GM21576 (cell line): Measurements from ENCODE around the gene RNPEPL1.

Source experiments
- ATAC-seq: cut with Tn5 transposase; IDR thresholded peaks from one replicate; pipeline ENCODE4 v1.9.1; 2021; ENCODE audit warnings: mild to moderate bottlenecking, moderate library complexity; ENCODE audit not compliant: unreplicated experiment

Gene RNPEPL1

GRCh38 chr2:240563951-240564560 lies 4.2 kb upstream of the RNPEPL1 start:
- ATAC-seq, result no peak

DNA sequence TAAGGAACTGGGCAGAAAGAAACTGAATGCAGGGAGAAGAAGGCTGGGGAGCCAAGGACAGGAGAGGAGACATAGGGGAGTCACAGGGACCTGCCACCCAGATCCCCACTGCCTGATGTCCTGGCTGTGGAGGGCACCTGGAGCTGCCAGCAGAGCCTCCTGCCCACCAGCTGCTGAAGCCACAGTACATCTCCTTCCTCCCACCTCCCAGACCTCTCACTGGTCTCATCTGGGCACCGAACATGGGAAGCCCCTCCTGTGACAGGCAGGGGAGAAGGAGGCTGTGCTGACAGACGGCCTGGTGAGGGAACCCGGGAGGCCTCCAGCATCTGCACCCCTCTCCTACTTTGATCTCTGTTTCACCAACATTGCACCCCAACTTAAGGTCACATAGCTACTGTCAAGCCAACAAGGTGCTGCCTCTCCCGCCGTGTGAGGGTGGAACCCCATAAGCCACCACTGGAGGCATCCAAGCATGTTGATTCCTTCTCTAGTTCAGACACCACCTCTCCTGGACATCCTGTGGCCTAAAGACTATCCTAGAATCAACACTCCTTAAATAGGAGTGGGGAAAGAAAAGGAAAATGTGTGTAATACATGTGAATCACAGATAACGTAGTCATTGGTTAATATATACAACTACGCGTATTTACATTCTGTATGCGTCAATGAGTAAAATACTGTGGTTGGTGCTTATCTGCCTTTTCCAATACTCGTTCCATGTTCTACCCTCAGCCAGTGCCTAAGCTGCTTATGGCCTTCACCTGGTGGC lies 3.5 kb upstream of the RNPEPL1 start:
- ATAC-seq, result no peak

DNA sequence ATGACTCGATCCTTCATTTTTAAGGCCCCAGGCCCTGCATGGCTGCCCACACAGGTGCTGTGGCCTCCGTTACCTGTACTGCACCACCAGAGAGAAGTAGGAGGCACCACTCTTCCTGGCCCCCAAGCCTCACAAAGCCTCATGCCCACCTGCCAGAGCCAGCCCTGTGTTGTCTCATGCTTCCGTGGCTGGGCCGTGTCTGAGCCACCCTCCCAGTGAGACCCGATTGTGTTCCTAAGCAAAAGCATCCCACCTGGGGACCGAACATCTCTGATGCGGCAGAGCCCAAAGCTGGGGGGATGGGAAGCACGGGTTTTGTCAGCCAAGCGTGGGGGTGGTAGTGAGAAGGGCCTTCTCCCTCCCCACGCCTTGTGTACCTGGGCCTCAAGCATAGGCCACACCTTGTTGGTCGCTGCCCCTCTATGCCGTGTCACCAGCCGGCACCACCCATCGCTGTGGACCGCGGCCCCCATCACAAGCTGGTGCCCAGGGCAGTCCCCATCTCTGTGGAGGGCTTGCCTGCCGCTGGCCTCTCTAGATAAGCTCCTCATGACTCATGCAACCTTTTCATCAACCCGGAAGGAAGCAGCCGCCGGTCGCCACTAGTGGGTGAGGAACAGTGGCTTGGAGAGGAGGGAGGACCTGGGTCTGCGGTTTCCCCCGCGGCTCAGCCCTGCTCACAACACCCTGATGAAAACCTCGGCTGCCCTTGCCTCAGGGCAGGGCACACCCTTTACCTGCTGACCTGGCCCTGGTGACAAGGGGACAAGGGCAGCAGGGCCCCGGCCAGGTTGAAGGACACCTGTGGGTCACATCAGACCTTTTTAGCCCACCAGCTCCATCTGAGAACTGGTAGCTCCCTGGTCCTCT lies 2.7 kb upstream of the RNPEPL1 start:
- ATAC-seq, result peak; percentile 28

- ATAC-seq, result peak; percentile 45
Observed at GRCh38 chr2:240566203-240567136, 1.8 kb upstream of the RNPEPL1 start.

DNA sequence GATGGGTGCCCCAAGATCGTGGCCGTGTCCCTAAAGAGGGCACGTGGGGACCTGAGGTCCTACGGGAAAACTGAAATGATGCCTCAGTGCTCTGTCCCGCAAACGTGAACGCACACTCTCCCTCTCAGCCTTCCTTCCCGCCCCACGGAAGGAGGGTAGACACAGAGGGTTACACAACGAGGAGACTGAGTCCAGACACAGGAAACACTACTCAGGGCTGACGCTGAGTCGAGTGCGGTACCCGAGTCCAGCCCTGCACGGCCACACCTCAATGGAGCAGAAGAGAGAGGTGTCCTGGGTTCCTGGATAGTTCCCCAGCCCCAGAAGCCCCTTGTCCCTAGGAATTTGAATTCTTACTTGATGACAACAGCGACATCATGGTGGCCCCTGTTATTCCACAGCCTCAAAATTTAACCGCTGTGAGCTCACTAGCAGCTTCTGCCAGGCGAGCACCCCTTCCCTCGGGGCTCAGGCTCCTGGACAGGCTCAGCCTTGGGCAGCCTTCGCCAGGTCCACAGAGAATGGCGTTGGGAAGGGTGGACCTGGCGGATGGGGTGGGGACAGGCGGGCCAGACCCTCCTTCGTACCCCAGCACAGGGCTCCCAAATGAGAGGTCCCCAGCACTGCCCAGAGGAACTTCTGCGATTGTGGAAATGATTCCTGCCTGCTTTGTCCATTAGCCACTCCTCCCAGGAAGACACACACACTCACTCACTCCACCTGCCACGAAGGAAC lies 980 bp upstream of the RNPEPL1 start:
- ATAC-seq, result no peak

DNA sequence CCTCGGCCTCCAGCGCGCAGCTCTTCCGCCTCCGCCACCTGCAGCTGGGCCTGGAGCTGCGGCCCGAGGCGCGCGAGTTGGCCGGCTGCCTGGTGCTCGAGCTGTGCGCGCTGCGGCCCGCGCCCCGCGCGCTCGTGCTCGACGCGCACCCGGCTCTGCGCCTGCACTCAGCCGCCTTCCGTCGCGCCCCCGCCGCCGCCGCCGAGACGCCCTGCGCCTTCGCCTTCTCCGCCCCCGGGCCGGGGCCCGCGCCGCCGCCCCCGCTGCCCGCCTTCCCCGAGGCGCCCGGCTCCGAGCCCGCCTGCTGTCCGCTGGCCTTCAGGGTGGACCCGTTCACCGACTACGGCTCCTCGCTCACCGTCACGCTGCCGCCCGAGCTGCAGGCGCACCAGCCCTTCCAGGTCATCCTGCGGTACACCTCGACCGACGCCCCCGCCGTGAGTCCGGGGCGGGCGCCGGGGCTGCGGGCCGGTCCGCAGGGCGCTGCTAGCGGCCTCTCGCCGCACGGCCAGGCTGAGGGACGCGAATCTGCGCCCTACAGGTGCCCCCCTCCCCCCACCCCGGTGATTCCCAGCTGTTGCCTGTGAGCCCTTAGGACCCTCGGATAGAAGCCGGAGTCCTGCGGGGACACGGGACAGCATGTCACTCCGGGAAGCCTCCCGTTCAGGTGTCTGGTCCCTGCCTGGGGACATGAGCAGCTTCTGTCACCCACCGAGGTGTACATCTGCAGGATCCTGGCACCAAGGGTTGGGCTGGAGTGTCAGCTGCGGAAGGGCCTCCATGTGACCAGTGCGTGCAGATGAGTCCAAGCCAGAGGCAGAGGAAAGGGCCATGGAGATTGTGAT lies 616 bp downstream of the RNPEPL1 start:
- no peak for ATAC-seq

DNA sequence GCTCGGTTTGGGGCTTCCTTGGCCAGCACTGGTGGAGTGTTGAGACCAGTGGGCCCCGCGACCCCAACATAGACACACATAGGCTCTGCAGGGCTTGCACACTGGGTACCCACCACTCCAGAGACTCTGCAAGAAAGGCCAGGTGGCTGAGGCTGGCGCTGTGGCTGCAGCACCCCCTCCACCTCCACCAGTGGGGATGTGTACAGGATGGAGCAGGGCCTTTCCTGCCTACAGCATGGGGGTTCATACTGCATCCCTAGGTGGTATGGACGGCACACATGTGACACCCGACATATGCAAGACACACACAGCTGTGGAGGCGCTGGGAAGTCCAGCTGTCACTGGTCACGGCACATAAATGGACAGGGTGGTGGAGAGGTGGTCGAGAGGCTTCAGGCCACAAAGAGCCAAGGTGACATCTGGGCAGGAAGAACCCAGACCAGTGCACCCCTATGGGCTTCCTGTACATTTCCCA lies 1.3 kb downstream of the RNPEPL1 start:
- no peak for ATAC-seq

DNA sequence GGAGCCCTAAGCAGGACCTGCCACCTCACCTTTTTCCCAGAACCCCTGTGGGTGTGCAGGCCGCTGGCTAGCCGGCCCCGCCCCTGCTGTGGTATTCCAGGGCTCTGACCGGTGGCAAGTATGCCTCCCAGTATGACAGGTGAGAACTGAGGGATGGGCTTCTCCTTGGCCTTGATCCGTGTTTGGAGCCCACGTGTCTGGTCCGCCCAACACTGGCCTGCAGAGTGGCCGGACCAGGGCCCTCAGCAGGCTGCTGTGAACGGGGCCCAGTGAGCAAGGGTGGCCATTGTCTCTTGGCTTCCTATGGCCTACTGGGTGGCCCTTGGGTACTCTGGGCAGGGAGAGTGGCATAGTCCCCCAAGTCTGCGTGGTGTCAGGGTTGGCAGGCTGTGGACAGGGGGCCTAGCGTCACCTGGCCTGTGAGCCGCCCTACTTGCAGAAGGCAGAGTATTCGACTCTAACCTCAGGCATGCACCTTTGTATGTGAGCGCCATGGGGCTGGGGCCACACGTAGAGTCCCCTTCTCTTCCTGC lies 1.8 kb downstream of the RNPEPL1 start:
- no peak for ATAC-seq

- ATAC-seq, result no peak
Observed at GRCh38 chr2:240570531-240571313, 2.4 kb downstream of the RNPEPL1 start.

GRCh38 chr2:240571314-240571973 lies 3.2 kb downstream of the RNPEPL1 start:
- no peak for ATAC-seq

DNA sequence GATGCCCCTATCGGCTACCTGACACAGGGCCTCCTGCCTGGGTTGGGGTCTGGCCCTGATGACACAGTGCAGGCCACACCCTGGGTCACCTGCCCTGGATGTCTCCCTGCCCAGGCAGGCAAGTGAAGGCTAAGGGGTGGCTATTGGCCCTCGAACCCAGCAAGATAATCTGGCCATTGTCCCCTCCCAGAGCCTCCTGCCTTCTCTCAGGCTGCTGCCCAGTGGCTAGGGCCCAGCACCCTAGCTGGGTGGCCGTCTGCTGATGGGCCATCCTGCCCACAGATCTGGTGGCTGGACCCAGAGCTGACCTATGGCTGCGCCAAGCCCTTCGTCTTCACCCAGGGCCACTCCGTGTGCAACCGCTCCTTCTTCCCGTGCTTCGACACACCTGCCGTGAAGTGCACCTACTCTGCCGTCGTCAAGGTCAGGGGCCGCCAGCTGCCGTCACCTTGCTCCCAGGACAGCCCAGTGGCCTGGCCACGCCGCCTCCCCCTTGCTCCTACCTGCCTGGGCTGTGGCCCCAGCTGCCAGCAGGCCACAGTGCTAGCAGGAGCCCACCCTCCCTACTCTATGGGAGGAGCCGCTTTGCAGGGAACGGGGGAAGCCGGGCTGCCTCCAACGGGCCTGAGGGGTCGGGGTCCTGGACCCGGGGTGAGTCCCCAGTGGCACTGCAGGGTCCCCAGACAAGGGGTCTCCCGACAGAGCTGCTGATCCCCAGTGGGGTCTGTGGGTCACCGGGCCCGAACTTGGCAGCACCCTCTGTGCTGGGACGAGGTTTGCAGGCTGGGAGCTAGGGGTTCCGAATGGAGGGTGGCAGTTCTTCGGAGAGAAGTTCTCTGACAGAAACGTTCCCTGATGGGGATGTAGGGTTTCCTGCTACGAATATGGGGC lies 4.1 kb downstream of the RNPEPL1 start:
- ATAC-seq, result no peak

DNA sequence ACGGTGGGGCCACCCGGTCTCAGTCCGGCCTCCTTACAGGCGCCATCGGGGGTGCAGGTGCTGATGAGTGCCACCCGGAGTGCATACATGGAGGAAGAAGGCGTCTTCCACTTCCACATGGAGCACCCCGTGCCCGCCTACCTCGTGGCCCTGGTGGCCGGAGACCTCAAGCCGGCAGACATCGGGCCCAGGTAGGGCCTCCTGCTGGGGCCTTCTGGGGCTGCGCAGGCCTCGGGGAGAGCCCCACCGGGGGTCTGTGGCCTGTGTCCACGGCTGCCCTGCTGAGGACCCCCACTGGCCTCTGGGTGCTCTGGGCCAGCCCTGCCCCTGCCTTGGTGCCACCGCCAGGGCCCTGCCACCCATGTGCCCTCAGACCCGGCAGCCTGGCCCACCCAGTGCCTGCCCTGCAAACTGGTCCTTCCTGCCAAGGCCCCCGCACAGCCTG lies 4.8 kb downstream of the RNPEPL1 start:
- ATAC-seq, result no peak

- no peak for ATAC-seq
Observed at GRCh38 chr2:240573516-240574385, 5.5 kb downstream of the RNPEPL1 start.

DNA sequence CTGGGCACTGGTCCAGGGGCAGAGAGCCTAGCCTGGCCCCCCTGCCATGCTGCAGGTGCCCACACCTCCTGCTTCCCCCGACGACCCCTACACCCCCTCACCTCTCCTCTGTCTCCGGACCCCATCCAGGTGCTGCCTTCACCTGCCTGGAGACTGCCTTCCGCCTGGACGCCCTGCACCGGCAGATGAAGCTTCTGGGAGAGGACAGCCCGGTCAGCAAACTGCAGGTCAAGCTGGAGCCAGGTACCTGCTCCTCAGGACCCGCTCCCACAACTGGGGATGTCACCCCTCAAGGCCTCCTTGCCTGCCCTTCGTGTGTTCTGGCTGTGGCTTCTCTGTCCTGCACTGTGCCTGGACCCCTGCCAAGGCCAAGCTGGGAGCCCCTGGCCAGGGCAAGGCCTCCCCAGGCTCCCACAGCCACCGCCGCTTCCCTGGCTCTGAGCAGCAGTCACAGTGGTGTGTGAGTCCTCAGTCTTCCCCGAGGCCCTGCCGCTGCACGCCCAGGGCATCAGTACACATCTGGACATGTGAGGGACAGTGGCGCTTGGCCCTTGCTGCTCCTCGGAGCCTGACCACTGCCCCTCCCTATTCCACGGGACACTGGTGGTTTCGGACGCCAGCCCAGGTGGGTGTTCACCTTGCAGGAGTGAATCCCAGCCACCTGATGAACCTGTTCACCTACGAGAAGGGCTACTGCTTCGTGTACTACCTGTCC lies 6.3 kb downstream of the RNPEPL1 start:
- no peak for ATAC-seq
